ENCODE measurements around the gene OR10C1.

OR10C1 gene

GRCh38 chr6:29479560-29479959 is 40.5 kb downstream of the OR10C1 start:
- no peak for DNase-seq

- no peak for DNase-seq
Measured at GRCh38 chr6:29483186-29483585, 44.1 kb downstream of the OR10C1 start.

GRCh38 chr6:29483735-29484134 is 44.6 kb downstream of the OR10C1 start:
- DNase-seq, result no peak

GRCh38 chr6:29486577-29486976 is 47.5 kb downstream of the OR10C1 start:
- no peak for DNase-seq

GRCh38 chr6:29487131-29487530 is 48.0 kb downstream of the OR10C1 start:
- DNase-seq, result no peak

- DNase-seq, result no peak
Measured at GRCh38 chr6:29487660-29488059, 48.6 kb downstream of the OR10C1 start, which contains the start of gene MAS1L. TSS of gene MAS1L (minus strand) at chr6:29487956. CDS start at chr6:29487902, 54 bp downstream.

GRCh38 chr6:29488874-29489273 is 49.8 kb downstream of the OR10C1 start:
- DNase-seq, result no peak

GRCh38 chr6:29489286-29489685 is 50.2 kb downstream of the OR10C1 start:
- no peak for DNase-seq

- no peak for DNase-seq
Measured at GRCh38 chr6:29490055-29490454, 50.9 kb downstream of the OR10C1 start.

- DNase-seq, result no peak
Measured at GRCh38 chr6:29490552-29490951, 51.4 kb downstream of the OR10C1 start.

Measured in NCI-H2171 treated with DMSO at 0.1 percent for 48 hours (cell line).